HTERT RPE-1 (cell line): ENCODE results near the gene ASPHD2.

Source experiments
- in situ Hi-C: fragments of 300-500 bp; cut with MboI; formaldehyde crosslinking; loops from 4 replicates; pipeline ENCODE4 v1.14.3; 2020; ENCODE audit warnings: low sequenced_read_pairs

The ASPHD2 gene

DNA sequence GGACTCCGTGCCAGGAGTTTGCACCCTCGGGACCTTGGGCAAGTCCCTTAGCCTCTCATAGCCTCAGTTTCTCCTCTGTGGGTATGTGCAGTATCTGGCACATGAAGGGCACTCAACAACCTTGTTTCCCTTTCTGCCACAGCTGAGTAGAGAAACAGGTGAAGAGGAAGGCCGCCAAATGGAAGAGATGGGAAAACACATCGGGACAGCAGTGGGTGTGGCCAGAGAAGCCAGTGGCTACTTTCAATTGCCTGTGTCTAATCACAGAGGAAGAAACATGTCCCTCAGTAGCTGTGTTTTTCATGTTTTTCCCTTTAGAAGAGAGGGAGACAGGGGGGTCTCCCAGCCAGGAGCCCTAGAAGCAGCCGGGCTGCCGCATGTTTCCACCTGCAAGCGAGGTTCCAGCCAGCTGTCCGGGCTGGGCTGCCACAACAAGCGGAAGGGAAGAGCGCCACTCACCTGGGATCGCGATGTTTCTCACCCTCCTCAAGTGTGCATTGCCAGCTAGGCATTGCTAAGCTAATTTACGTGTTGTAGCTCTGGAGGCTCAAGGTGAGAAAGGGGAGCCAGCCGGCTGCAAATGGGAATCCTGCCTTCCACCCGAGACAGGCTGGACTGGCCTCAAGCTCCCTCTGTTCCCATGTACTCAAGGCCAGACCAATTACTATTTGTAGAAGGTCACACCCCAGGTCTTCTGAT, 16.7 kb downstream of the ASPHD2 start:
- in situ Hi-C loops = no loop called here

DNA sequence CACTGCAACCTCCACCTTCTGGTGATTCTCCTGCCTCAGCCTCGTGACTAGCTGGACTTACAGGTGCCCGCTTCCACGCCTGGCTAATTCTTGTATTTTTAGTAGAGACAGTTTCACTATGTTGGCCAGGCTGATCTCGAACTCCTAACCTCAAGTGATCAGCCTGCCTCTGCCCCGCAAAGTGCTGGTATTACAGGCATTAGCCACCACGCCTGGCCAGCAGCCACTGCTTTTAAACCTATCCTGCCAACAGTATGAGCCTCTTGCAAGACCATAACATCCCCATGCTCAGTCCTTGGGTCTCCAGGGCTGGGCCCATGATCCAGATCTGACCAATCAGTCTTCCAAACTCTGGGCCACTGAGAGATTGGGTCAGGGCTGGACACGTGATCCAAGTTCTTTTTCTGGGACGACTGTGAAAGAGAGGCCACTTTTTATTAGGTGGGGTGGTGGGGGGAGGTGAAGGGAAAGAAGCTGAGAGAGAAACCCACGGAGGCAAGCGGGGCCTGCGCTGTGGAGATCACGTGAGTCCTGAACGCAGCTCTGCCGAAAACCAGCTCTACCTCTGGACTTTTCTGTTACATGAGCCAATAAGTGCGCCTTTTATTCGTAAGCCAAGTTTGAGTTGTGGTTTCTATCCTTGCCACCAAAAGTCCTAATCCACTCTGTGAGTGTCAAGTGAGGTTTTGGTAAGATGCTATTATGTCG, 17.9 kb downstream of the ASPHD2 start:
- in situ Hi-C loops = no loop called here

DNA sequence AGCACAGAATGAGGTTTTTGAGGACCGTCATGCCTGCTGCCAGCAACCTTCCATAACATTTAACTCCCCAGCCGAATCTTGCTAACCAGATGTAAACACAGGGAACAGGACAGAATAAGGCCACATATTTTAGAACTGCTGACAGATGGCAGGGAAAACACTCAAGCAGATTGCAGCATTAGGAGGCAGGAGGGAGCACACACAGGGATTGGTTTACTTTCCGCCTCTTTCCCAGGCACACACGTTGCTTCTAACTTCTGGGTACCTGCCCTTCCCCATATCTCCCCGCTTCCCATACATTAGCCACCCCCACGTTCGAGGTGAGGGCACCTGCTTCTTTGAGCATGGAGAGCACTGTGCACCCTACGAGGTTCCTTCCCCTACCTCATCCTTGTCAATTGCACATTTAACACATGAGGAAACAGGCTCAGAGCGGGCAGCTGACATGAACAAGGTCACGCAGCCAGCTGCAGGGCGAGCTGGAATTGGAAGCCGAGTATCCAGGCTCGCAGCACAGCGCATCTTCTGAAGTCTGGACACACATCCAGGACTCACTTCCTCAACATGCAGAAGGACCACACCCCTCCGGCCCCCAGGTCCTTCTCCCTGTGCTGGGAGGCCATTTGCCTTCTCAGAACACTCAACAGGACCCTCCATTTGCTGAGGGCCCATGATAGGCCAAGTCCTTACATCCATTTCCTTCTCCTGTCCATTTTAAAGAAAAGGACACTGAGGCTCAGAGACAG, 18.7 kb downstream of the ASPHD2 start:
- in situ Hi-C loops = no loop called here

GRCh38 chr22:26448334-26448733, 19.3 kb downstream of the ASPHD2 start:
- in situ Hi-C loops = no loop called here

DNA sequence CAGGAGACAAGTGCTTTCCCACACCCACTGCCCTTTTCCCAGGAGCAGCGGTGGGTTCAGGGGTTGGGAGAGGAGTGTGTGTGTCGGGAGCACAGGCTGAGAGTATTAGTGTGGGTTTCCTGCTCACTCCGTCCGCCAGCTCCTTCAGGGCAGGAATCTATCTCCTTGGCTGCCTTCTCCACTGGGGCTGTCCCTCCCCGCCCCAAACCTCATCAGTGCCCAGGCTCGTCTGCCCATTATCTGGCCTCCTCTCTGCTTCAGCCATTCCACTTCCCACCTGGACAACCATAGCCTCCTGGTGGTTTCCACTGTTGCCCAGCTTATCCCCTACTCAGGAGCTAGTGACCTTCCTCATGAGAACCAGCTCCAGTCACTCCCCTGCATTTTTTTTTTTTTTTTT, 19.9 kb downstream of the ASPHD2 start:
- in situ Hi-C loops = no loop called here

DNA sequence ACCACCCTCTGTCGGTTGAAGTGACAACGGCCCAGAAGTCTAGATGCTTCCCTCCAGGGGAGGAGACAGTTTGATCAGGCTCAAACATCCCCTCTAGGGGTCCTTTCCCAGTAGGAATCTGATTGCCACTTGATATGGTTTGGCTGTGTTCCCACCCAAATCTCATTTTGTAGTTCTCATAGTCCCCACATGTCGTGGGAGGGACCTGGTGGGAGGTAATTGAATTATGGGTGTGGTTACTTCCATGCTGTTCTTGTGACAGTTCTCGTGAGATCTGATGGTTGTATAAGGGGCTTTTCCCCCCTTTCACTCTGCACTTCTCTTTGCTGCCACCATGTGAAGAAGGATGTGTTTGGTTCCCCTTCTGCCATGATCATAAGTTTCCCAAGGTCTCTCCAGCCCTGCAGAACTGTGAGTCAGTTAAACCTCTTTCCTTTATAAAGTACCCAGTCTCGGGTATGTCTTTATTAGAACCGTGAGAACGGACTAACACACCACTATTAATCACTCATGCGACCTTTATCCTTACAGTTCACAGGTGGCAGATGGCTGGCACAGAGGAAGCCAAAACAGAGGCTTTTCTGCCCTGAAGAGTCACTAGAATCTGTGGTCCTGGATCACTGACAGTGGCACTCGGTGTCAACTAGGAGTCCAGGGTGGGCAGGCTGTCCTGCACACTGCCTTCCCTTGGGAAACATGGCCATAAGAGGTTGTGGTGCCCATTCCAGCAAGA, 21.6 kb downstream of the ASPHD2 start:
- in situ Hi-C loops = no loop called here

- in situ Hi-C loops = no loop called here
Observed at GRCh38 chr22:26452236-26453016, 23.4 kb downstream of the ASPHD2 start.

- in situ Hi-C loops = no loop called here
Observed at GRCh38 chr22:26453216-26453615, 24.2 kb downstream of the ASPHD2 start.

DNA sequence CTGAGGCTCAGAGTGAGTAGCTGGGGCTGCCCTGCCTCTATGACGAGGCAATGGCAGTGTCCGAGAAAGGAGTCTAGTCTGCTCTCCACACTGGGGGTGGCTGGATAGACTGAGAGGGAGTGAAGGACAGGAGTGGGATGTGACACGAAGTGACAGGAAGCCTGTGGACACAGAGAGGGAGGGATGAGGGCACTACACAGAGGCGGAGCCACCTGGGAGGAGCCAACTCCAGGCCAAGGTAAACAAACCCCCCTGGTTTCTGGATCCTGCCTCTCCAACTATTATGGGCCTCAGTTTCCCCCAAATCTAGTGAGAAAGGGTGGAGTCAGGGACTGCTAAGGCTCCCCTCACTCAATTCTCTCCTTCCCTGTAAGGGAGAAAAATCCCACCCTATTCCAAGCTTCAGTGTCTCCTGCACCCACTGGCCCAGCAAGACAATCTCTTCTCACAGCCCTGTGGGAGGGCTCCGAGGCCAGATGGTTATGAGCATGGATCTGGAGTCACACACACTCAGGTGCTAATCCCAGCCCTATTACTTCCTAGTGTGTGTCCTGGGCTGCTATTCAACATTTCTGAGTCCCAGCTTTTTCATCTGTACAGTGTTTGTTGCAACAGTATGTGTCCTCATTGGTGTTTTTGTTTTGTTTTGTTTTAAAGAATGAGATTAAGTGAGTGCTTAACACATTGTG, 24.9 kb downstream of the ASPHD2 start:
- in situ Hi-C loops = no loop called here

GRCh38 chr22:26457661-26458272, 28.7 kb downstream of the ASPHD2 start:
- in situ Hi-C loops = no loop called here

- in situ Hi-C loops = no loop called here
Observed at GRCh38 chr22:26460202-26460601, 31.1 kb downstream of the ASPHD2 start.

- in situ Hi-C loops = no loop called here
Observed at GRCh38 chr22:26461188-26461810, 32.2 kb downstream of the ASPHD2 start.

GRCh38 chr22:26462051-26462450, 33.0 kb downstream of the ASPHD2 start:
- in situ Hi-C loops = no loop called here

DNA sequence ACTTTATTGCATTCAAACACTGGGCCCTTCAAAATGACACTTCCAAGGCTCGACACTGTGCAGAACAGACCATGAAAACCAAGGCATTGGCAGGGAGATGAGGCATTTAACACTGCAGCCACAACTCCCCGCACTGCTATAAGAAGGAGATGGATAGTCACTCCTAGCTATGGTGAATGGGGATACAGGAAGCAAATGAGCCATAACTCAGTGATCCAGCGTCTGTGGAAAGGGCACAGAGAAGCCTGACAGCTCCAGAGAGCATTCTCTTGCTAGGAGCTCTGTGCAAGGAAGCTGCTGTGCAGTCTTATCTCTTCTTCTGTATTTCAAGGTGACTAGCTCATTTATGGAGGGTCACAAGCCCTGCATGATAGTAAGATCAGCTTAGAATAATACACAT, 33.6 kb downstream of the ASPHD2 start:
- in situ Hi-C loops = no loop called here

- in situ Hi-C loops = no loop called here
Observed at GRCh38 chr22:26463101-26463661, 34.1 kb downstream of the ASPHD2 start.

DNA sequence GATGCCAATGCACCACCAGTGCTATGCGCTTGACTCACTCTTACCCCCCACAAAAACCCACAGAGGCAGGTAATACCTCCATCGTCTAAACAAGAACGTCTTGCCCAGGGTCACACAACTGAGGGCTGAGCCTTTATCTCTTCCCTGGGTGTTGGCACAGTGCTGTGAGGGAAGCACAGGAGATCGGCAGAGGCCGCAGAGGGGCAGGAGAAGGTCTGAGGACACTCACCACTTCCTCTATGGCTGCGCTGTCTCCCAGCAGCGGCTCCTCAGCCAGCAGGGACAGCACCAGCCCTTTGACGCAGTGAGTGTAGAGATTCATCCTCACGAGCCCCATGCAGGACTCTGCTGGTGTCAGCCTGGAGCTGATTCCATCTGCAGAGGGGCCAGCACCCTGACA, 34.6 kb downstream of the ASPHD2 start:
- in situ Hi-C loops = no loop called here

GRCh38 chr22:26464312-26464711, 35.3 kb downstream of the ASPHD2 start:
- in situ Hi-C loops = no loop called here

DNA sequence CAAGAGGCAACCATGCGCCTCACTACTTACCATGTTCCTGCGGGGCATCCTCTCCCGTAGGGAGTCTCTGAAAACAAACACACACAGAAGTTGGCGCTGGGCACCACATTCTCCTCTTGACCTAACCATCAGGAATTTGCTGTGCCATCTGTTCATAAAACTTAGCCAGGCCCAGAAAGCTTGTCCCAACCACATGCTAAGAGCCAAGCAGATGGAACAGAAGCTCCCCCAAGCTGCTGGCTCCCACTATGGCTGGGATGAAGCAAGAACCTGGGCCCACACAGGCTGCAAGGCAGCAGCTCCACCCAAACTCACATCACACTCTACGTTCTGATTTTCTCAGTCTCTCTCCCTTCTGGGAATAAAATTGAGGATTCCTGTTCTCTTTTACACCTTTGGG, 37.1 kb downstream of the ASPHD2 start:
- in situ Hi-C loops = no loop called here

- in situ Hi-C loops = no loop called here
Observed at GRCh38 chr22:26470807-26471206, 41.7 kb downstream of the ASPHD2 start.
